ENCODE data around the gene RNF8. TPM values are rescaled to one million over a fixed set of nuclear protein-coding genes. Genes with fewer than 3 reads are reported as not detected.
"Not testable (repeated sequence)": the region's sequence is repeated elsewhere in the genome, so short reads cannot be mapped to it uniquely, and the experiment has no call there.

Gene RNF8
- polyA plus RNA-seq, 3 donors: 4.2 to 4.9 (median 4.7) TPM

GRCh38 chr6:37441651-37442050 lies 87.9 kb downstream of the RNF8 start:
- no peak overlapping the region for H3K4me2 ChIP-seq (replicated peaks; ENCODE audit: extremely low read depth, low read length, poor library complexity, severe bottlenecking)
- H3K4me3 Mint-ChIP-seq: no peak overlapping the region
- peaks cover 60 to 71% of the 10 kb centered on the region in 2 donors for H3K36me3 Mint-ChIP-seq

DNA sequence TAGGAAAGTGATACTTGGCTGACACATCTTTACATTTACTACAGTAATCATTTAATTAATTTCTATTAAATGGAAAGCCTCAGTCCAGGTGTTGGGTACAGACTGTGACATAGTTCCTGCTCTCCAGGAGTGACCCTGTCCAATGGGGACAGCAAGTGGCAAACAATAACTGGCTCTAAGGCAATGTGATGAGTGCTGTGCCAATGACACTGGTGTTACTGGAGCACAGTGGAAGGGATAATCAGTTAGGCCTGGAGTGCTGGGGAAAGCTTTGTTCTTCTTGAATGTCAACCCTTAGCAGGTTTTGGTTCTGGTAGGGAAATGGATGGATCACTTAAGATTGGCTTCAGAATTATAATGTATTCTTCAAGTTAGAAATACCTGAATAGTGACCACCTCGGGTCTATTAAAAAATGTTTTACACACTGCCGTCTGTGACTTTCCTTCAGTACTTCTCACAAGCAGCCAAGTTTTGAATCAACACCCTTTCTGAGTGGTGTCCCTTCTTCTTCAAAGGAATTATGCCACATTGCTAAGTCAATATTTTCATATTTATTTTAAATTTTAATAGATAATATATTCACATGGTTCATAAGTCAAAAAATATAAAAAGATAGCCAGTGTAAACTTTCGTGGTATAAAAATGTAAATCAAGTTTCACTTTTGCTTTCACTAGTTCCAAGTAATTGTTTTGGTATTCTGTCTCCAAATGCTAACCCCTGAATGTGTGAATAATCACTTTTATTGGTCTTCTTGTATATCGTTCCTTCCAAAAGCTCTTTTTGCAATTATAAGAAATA lies 88.8 kb downstream of the RNF8 start:
- intact Hi-C loops (cut with micrococcal nuclease): no loop called here
- Mint-ChIP-seq H3K36me3 (peaks cover 60 to 71% of the 10 kb centered on the region in 2 donors), H3K4me3 (peak overlapping the region; percentile 52 to 76), H3K27ac (peak overlapping the region; percentile 80 to 93 (median 87)), H3K27me3 (ENCODE audit: low read depth in 3 of 3) (peaks cover 0 to 1% (median 0%) of the 10 kb centered on the region in 3 donors), H3K4me1 (peaks cover 11% of the 10 kb centered on the region), H3K9me3 (no peaks in the 10 kb centered on the region)
- no peak for TF ChIP-seq CTCF (IDR thresholded peaks at IDR 0.05)
- Histone ChIP-seq H3K36me3 (replicated peaks in 1 of 2; ENCODE audit: control insufficient read depth in 1 of 2, insufficient read depth in 2 of 2, low read length in 2 of 2) (peaks cover 70 to 84% of the 10 kb centered on the region in 2 donors), H2AFZ (ENCODE audit: insufficient read depth, low read depth, low read length, poor library complexity, severe bottlenecking) (peak overlapping the region; percentile 59), H3K9me3 (replicated peaks in 1 of 2; ENCODE audit: control insufficient read depth in 1 of 2, insufficient read depth in 1 of 2, low read length in 2 of 2) (no peaks in the 10 kb centered on the region), H3K27me3 (ENCODE audit: control insufficient read depth in 2 of 2, insufficient read depth in 2 of 2, low read length in 2 of 2) (no peaks in the 10 kb centered on the region), H4K20me1 (ENCODE audit: insufficient read depth, low read length) (no peaks in the 10 kb centered on the region), H3K4me3 (replicated peaks in 1 of 3; ENCODE audit: low read depth in 2 of 3, low read length in 3 of 3) (peak overlapping the region; percentile 18 to 58 (median 48)), H3K27ac (ENCODE audit: low read depth in 1 of 2, low read length in 2 of 2) (peak overlapping the region in 1 of 2 donors; percentile 85), H3K4me2 (replicated peaks; ENCODE audit: extremely low read depth, low read length, poor library complexity, severe bottlenecking) (peak overlapping the region; percentile 50), H3K79me2 (ENCODE audit: insufficient read depth, low read length) (peaks cover 7% of the 10 kb centered on the region), H3K4me1 (ENCODE audit: control insufficient read depth in 1 of 2, insufficient read depth in 2 of 2, low read length in 2 of 2) (peaks cover 0 to 4% of the 10 kb centered on the region in 2 donors), H3K9ac (ENCODE audit: insufficient read depth, low read length, poor library complexity, severe bottlenecking) (peak overlapping the region; percentile 59)
- DNase-seq: no peak
- WGBS (ENCODE audit: insufficient coverage): 7% methylated on average over 2 of the region's 4 CpGs

More at GRCh38 chr6:37441651-37442050, 87.9 kb downstream of the RNF8 start:
- Histone ChIP-seq H2AFZ (ENCODE audit: insufficient read depth, low read depth, low read length, poor library complexity, severe bottlenecking) (no peak overlapping the region), H3K36me3 (replicated peaks in 1 of 2; ENCODE audit: control insufficient read depth in 1 of 2, insufficient read depth in 2 of 2, low read length in 2 of 2) (peaks cover 68 to 84% of the 10 kb centered on the region in 2 donors), H3K4me3 (replicated peaks in 1 of 3; ENCODE audit: low read depth in 2 of 3, low read length in 3 of 3) (no peak overlapping the region), H3K27me3 (ENCODE audit: control insufficient read depth in 2 of 2, insufficient read depth in 2 of 2, low read length in 2 of 2) (no peaks in the 10 kb centered on the region), H3K4me1 (ENCODE audit: control insufficient read depth in 1 of 2, insufficient read depth in 2 of 2, low read length in 2 of 2) (peaks cover 0 to 4% of the 10 kb centered on the region in 2 donors), H3K9ac (ENCODE audit: insufficient read depth, low read length, poor library complexity, severe bottlenecking) (no peak overlapping the region), H3K27ac (ENCODE audit: low read depth in 1 of 2, low read length in 2 of 2) (peak overlapping the region in 1 of 2 donors; percentile 85), H3K79me2 (ENCODE audit: insufficient read depth, low read length) (peaks cover 7% of the 10 kb centered on the region), H4K20me1 (ENCODE audit: insufficient read depth, low read length) (no peaks in the 10 kb centered on the region), H3K9me3 (replicated peaks in 1 of 2; ENCODE audit: control insufficient read depth in 1 of 2, insufficient read depth in 1 of 2, low read length in 2 of 2) (no peaks in the 10 kb centered on the region)
- H3K4me1 Mint-ChIP-seq: peaks cover 11% of the 10 kb centered on the region
- no peak for DNase-seq
- intact Hi-C loops (cut with micrococcal nuclease): no loop called here
- no peak for TF ChIP-seq CTCF (IDR thresholded peaks at IDR 0.05)
- WGBS (ENCODE audit: insufficient coverage): 60% methylated on average over 1 of the region's 6 CpGs
- H3K27me3 Mint-ChIP-seq (ENCODE audit: low read depth in 3 of 3): peaks cover 0 to 1% (median 0%) of the 10 kb centered on the region in 3 donors
- H3K9me3 Mint-ChIP-seq: no peaks in the 10 kb centered on the region
- H3K27ac Mint-ChIP-seq: no peak overlapping the region

DNA sequence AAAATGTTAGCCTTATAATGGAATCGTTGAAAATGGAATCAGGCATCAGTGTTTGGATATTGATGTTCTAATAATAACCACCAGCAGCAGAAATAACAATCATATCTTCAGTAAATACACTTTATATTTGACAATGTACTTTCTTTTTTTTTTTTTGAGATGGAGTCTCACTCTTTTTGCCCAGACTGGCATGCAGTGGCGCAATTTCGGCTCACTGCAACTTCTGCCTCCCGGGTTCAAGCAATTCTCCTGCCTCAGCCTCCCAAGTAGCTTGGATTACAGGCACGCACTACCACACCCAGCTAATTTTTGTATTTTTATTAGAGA lies 89.4 kb downstream of the RNF8 start:
- H3K9ac ChIP-seq (ENCODE audit: insufficient read depth, low read length, poor library complexity, severe bottlenecking): peak overlapping the region; percentile 59
- H3K9me3 ChIP-seq (replicated peaks in 1 of 2; ENCODE audit: control insufficient read depth in 1 of 2, insufficient read depth in 1 of 2, low read length in 2 of 2); DNase-seq; intact Hi-C loops (cut with micrococcal nuclease); H3K79me2 ChIP-seq (ENCODE audit: insufficient read depth, low read length); H3K27me3 ChIP-seq (ENCODE audit: control insufficient read depth in 2 of 2, insufficient read depth in 2 of 2, low read length in 2 of 2); H3K4me1 ChIP-seq (ENCODE audit: control insufficient read depth in 1 of 2, insufficient read depth in 2 of 2, low read length in 2 of 2); H4K20me1 ChIP-seq (ENCODE audit: insufficient read depth, low read length); H3K27me3 Mint-ChIP-seq (ENCODE audit: low read depth in 3 of 3); H3K9me3 Mint-ChIP-seq: not testable (repeated sequence)
- peaks cover 11% of the 10 kb centered on the region for H3K4me1 Mint-ChIP-seq
- no CpG with 5 or more reads among the region's 5 CpGs for WGBS (ENCODE audit: insufficient coverage)
- peak overlapping the region; percentile 52 to 76 for H3K4me3 Mint-ChIP-seq
- H3K27ac ChIP-seq (ENCODE audit: low read depth in 1 of 2, low read length in 2 of 2): peak overlapping the region in 1 of 2 donors; percentile 85
- peak overlapping the region; percentile 18 to 58 (median 48) for H3K4me3 ChIP-seq (replicated peaks in 1 of 3; ENCODE audit: low read depth in 2 of 3, low read length in 3 of 3)
- peak overlapping the region; percentile 59 for H2AFZ ChIP-seq (ENCODE audit: insufficient read depth, low read depth, low read length, poor library complexity, severe bottlenecking)
- peak overlapping the region in 6 of 7 donors; percentile 15 to 86 (median 73) for H3K27ac Mint-ChIP-seq
- peaks cover 67 to 84% of the 10 kb centered on the region in 2 donors for H3K36me3 ChIP-seq (replicated peaks in 1 of 2; ENCODE audit: control insufficient read depth in 1 of 2, insufficient read depth in 2 of 2, low read length in 2 of 2)
- H3K36me3 Mint-ChIP-seq: peaks cover 59 to 71% of the 10 kb centered on the region in 2 donors
- H3K4me2 ChIP-seq (replicated peaks; ENCODE audit: extremely low read depth, low read length, poor library complexity, severe bottlenecking): peak overlapping the region; percentile 50

All from CD14-positive monocyte (primary cell).